Smooth muscle cell of trachea (primary cell): Measurements from ENCODE around the gene IFI16. TPM values are rescaled to one million over a fixed set of nuclear protein-coding genes. Genes with fewer than 3 reads are reported as not detected.

Experiments used
- total RNA-seq: library from RNA; depleted of rRNA; stranded (reverse); fragments of >200 nt; gene quantifications from 2 replicates; pipeline ENCODE4 v1.2.1, GENCODE V29; 2014

IFI16 gene
- 99.4 and 133 TPM in 2 replicates for total RNA-seq

DNA sequence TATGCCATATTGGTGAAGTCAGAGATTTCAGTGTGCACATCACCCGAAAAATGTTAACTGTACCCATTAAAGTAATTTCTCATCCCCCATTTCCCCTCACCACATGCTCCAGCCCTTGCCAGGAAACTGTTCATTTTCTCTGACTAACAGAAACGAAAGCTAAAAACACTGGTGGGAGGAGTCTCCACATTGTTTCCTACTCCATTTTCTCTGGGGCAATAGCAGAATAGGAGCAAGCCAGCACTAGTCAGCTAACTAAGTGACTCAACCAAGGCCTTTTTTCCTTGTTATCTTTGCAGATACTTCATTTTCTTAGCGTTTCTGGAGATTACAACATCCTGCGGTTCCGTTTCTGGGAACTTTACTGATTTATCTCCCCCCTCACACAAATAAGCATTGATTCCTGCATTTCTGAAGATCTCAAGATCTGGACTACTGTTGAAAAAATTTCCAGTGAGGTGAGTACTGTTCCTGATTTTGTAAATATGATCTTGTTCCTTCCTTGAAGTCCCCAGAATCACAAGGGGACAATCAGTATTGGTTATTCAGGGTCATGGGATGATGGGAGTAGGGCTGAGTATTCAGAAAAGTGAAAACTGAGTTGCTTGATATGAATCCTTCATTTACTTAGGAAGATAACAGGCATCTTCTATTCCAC, at the start of gene IFI16:
Gene IFI16 (plus strand): TSS at position 204 of the 658 bp plus-strand sequence. CDS start 4,774 bp downstream, outside the sequence.

DNA sequence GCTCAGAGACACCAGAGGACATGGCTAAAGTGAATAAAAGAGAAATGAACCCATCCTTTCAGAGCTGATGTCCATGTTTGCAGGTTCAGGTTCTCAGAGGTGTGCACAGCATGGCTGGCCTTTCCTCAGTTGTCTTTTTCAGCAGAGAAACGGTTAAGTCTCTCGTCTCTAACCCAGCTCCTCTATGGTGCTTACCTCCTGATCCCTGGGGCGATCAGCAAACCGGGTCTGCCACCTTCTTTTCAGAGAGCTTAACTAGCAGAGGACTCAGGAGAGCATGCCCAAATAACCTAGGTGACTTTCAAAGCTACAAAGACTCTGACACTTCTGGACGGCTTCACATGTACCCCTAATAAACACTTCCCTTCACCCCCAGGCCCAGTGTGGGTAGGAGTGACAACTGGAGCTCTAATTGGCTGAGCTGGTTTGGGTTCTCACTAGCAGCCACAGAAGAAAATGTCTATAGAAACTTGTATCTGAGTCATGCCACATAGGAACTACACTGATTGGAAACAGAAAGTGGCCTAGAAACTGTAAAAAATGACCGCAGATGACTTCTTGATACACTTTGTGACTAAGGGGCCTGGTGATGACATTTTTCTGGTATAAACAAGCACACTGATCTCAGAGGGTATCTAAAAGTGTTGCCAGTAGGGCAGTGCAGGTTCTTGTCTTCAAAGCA, 66.9 kb downstream of the IFI16 start, which contains the start of gene AIM2:
Gene AIM2 (minus strand): TSS at position 329 of the 682 bp plus-strand sequence. CDS start 3,267 bp downstream, outside the sequence.

Other genes with a start within 250 kb of the IFI16 start
- gene OR6N1, start 237.7 kb upstream of the IFI16 start, total RNA-seq, result not detected in 2 replicates
- gene OR6N2, start 228.7 kb upstream of the IFI16 start, total RNA-seq, result not detected in 2 replicates
- gene MNDA, start 178.6 kb upstream of the IFI16 start, total RNA-seq, result not detected in 2 replicates
- not detected in 2 replicates for gene PYHIN1, start 78.4 kb upstream of the IFI16 start, total RNA-seq
- gene AIM2, start 66.9 kb downstream of the IFI16 start, total RNA-seq, result 0.58 TPM in 1 of 2 replicates, not detected in the other
- not detected in 2 replicates for gene CADM3, start 161.7 kb downstream of the IFI16 start, total RNA-seq
- not detected in 2 replicates for gene ACKR1, start 195.0 kb downstream of the IFI16 start, total RNA-seq